WI38 (cell line): Measurements from ENCODE around the gene BEAN1.

Experiments
- H3K4me3 ChIP-seq: 2 replicates; pipeline ENCODE4 v1.5.1; 2011; ENCODE audit warnings: low read depth, mild to moderate bottlenecking, control low read depth, low read length
- TF ChIP-seq, protein P1 (sequence below): IDR thresholded peaks from 2 replicates; pipeline ENCODE4 v1.5.1; 2012; ENCODE audit warnings: low read depth, mild to moderate bottlenecking, control low read depth, low read length

Gene BEAN1

GRCh38 chr16:66523861-66524354 lies 96.8 kb downstream of the BEAN1 start:
- no peak overlapping the region for H3K4me3 ChIP-seq
- TF ChIP-seq, protein P1, sequence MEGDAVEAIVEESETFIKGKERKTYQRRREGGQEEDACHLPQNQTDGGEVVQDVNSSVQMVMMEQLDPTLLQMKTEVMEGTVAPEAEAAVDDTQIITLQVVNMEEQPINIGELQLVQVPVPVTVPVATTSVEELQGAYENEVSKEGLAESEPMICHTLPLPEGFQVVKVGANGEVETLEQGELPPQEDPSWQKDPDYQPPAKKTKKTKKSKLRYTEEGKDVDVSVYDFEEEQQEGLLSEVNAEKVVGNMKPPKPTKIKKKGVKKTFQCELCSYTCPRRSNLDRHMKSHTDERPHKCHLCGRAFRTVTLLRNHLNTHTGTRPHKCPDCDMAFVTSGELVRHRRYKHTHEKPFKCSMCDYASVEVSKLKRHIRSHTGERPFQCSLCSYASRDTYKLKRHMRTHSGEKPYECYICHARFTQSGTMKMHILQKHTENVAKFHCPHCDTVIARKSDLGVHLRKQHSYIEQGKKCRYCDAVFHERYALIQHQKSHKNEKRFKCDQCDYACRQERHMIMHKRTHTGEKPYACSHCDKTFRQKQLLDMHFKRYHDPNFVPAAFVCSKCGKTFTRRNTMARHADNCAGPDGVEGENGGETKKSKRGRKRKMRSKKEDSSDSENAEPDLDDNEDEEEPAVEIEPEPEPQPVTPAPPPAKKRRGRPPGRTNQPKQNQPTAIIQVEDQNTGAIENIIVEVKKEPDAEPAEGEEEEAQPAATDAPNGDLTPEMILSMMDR: no peak

DNA sequence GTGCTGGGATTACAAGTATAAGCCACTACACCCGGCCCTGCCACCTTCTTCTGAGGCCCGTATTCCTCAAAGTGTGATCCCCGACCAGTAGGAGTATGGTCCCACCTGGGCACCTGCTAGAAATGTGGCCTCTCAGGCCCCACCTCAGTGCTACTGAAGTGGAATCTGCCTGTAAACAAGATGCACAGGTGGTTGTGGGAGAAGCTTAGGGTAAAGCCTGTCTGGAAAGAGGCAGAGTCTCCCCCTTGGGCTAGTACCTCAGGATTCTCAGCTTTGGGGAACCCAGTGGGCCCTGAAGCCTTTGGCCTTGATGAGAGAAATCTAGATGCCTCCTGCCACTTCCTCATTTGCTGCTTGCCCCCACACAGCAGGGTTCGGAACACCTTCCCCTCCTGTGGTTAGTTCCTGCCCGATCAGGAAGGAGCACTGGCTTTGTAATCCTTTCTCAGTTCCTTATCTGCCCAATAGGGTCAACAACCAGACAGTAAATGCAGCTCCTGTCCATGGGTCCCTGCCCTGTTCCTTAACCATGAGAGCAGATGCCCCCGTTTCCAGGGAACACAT lies 97.6 kb downstream of the BEAN1 start:
- TF ChIP-seq, protein P1: no peak
- H3K4me3 ChIP-seq: no peak overlapping the region

- TF ChIP-seq, protein P1: no peak
- no peak overlapping the region for H3K4me3 ChIP-seq
These were observed 98.5 kb downstream of the BEAN1 start for GRCh38 chr16:66525396-66526180.

GRCh38 chr16:66528294-66528693 lies 101.2 kb downstream of the BEAN1 start:
- TF ChIP-seq, protein P1: no peak
- H3K4me3 ChIP-seq: no peak overlapping the region

GRCh38 chr16:66529475-66529874 lies 102.4 kb downstream of the BEAN1 start:
- H3K4me3 ChIP-seq: no peak overlapping the region
- TF ChIP-seq, protein P1: no peak
